ENCODE results near the gene MYO16.
"Not testable (repeated sequence)": the region's sequence is repeated elsewhere in the genome, so short reads cannot be mapped to it uniquely, and the experiment has no call there.

MYO16 gene

DNA sequence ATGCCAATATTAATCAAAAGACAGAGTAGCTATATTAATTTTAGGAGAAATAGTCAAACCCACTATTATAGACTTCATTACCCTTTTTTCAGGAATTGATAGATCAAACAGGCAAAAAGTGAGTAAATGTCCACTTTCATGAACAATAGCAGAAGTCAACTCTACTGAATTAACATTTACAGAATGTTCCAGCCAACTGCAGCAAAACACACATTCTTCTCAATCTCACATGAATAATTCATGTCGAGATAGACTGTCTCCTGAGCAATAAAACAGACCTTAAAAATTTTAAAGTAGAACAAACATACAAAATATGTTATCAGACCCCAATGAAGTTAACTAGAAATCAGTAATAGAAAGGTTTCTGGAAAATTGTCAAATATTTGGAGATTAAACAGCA, 118.4 kb downstream of the MYO16 start:
- DNase-seq, result no peak

GRCh38 chr13:108752276-108752675, 122.9 kb downstream of the MYO16 start:
- DNase-seq, result no peak

DNA sequence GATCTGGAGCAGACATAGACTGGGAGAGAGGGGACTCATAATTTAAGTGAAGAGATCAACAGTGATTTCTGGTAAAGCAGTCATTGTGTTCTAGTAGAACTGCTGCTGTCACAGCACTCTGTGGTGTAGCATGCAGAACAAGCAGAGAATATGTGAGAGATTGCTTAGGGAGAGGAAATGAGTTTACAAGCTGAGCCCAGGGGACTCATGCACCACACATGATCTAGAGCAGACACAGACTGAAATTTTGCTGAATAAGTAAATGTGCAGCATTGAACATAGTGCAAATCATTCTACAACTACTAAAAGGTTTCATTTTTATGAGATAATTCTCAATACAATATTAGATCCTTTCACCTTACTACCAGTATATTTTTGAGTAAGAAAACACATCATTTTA, 125.7 kb downstream of the MYO16 start:
- no peak for DNase-seq

GRCh38 chr13:108760129-108760528, 130.7 kb downstream of the MYO16 start:
- no peak for DNase-seq

DNA sequence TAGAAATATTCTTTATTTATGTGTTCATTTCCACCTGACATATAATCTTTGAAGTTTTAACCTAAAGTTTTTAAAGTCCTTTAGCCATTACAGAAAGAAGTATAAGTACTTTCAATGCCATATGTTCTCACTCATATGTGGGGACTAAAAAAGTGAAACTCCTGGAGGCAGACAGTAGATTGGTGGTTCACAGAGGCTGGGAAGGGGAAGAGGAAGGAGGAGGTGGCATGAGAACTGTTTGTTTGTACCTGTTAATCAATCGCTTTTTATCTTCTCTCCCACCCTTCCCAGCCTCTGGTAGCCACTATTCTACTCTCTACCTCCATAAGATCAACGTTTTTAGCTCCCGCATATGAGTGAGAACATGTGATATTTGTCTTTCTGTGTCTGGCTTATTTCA, 131.1 kb downstream of the MYO16 start:
- DNase-seq, result no peak

- no peak for DNase-seq
Measured at GRCh38 chr13:108768035-108768434, 138.6 kb downstream of the MYO16 start.

GRCh38 chr13:108769213-108770070, 140.0 kb downstream of the MYO16 start:
- no peak for DNase-seq

GRCh38 chr13:108775597-108775996, 146.2 kb downstream of the MYO16 start:
- DNase-seq, result no peak

DNA sequence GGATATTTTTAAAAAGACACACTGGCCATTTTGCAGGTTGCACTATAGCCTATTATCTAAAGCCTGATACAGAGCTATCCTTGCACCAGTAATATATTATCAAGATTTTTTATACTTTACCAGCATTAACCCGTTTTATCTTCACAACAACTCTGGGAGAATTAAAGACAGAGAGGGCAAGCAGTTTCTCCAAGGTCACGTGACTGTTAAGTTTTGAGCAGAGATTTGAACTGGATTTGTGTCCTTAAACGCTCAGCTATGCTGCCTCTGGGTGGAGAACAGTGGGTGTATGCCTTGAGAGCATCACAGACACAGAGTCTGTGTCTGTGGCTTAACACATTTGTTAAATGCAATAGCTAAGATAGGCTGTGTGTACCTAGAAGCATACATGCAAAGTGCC, 147.2 kb downstream of the MYO16 start:
- DNase-seq, result no peak

GRCh38 chr13:108777421-108778420, 148.3 kb downstream of the MYO16 start:
- DNase-seq, result no peak

GRCh38 chr13:108779308-108779707, 149.9 kb downstream of the MYO16 start:
- no peak for DNase-seq

DNA sequence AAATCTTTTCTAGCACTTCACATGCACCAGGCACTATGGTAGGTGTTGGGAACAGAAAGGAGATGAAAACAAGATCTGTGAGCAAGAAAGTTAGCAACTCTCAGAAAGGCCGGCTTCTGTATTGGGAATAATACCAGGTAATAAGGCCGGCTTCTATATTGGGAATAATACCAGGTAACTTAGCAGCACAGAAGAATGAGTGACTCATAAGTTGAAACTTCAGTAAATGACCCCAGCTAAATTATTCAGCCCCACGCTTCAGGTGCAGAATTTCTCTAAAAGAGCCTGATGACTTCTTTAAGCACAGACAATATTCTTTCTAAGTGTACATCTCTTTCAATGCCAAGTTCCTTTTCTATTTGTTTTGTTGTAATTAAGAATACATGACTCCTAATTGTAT, 151.3 kb downstream of the MYO16 start:
- no peak for DNase-seq

GRCh38 chr13:108781312-108781711, 151.9 kb downstream of the MYO16 start:
- DNase-seq, result no peak

DNA sequence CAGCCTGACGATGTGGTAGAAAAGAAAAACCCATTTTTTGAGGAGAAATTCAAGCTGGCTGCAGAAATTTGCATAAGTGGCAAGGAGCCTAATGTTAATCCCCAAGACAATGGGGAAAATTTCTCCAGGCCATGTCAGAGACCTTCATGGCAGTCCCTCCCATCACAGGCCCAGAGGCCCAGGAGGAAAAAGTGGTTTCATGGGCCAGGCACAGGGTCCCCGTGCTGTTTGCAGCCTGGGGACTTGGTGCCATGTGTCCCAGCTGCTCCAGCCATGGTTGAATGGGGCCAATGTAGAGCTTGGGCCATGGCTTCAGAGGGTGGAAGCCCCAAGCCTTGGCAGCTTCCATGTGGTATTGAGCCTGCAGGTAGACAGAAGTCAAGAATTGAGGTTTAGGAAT, 153.1 kb downstream of the MYO16 start:
- DNase-seq, result not testable (repeated sequence)

DNA sequence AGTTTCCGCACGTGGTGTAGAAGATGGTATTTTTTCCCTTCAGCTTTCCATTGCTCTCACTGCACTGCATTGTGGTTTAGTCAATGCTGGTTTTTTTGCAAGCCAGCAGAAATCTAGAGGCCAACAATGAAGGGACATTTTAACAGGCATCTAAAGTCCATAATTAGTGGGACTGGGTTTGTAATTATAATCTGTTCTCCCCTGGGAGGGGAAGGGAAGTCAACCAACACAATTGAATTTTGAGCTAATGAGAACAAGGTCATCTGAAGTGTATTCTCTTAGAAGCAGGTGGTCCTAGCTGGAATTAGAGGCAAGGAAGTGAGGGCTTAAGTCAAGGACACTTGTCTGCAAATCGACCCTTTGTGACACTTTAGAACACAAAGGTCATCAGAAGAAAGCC, 156.4 kb downstream of the MYO16 start:
- no peak for DNase-seq

DNA sequence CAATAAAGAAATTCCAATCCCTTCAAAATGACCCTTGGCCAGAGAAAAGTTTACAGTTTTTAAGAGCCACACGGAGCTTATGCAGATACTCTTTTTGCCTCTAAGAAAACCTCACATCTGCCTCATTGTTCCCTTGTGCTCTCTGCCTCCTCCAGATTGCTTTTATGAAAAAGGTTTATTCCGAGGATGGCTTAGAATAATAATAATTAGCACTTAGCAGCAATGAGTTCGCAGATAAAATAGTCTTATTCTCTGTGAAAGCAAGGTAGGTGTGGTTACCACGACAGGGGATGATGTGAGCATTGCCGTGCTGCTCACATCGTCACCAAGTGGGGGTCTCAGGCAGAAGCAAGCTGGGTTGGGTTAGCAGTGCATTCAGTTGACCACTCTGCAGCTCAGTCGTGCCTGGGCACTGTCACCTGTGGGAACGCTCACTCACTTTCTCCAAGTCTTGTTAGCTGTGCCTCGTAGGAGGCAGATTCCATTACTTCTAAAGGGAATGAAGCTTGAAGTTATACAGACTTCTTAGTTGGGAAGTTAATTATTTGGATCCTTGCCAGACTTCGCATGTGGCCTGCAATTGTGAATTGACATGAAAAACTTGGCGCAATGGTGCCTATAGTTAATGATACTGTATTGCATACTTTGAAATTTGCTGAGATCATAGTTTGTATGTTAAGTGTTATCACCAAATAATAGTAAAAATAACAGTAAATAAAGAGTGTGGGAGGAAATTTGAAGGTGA, 157.2 kb downstream of the MYO16 start:
- no peak for DNase-seq

GRCh38 chr13:108787700-108788414, 158.4 kb downstream of the MYO16 start:
- DNase-seq, result no peak

GRCh38 chr13:108789476-108789875, 160.1 kb downstream of the MYO16 start:
- no peak for DNase-seq

- DNase-seq, result no peak
Measured at GRCh38 chr13:108795841-108796240, 166.4 kb downstream of the MYO16 start.

DNA sequence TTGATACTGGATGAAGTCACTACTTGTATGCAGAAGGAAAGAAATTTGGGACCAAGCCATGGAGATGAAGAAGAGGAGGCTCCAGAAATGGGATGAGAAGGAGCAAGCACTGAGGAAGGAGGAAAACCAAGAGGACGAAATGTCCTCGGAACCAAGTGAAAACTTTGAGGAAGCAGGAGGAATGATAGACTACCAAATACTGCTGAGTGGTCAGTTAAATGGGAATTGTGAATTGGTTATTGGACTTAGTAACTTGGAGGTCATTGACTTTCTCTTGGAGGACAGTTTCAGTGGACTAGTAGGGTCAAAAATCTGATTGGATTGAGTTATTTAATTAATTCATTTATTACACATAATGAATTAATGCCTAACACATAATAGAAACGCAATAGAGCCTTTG, 167.9 kb downstream of the MYO16 start:
- no peak for DNase-seq

- DNase-seq, result no peak
Measured at GRCh38 chr13:108807841-108808240, 178.4 kb downstream of the MYO16 start.

DNA sequence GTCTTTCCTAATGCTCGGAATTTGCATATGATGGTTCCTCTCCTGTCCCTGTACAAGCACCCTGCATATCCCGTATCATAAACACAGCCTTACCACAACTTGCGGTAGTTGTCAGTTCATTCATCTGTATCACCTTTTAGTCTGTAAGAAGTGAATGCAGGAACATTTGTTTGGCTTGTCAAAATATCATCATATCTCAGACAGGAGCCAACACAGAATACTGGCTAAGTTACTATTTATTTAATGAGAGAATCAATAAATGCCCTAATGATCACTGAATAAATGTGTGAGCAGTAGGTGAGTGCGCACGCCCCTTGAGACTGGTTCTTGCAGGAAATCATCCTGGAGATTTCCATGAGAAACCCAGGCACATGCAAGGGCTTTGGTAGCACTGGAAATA, 182.8 kb downstream of the MYO16 start:
- no peak for DNase-seq
